HuH-7.5 (cell line): ENCODE results near the gene ACER2.

ENCODE experiments used
- DNase-seq: peaks from one replicate; pipeline ENCODE4 v3.0.0; 2011; ENCODE audit warnings: low spot score

Gene ACER2

DNA sequence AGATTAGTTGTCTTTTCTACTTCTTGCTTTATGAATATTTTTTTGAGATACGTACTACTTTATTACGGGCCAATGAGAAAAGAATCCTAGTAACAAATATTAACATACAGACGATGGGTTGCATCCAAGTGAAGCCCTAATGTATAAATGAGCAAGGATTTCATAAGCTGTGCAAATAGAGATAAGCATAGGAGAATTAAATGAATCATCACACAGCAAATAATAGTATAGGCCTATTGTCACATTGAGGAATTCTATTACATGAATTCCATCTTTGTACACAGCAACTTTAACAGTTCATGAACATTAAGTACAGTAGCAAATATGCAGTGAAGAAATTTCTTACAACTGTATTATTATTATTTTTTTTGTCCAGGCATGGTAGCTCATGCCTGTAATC lies 78.0 kb downstream of the ACER2 start:
- no peak for DNase-seq

DNA sequence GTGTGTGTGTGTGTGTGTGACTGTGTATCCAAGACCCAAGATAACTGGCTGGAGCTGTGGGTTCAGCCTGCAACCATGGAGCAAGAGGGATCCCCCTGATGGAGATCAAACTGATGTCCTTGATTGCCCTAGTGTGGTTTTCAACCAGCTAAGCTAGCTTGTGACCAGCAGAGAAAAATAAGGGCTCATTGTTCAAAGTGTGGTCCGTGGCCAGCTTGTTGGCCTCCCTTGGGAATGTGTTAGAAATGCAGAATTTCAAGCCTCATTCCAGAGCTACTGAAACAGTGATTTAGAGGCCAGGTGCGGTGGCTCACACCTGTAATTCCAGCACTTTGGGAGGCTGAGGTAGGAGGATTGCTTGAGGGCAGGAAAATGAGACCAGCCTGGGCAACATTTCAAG lies 79.9 kb downstream of the ACER2 start:
- DNase-seq, result no peak

DNA sequence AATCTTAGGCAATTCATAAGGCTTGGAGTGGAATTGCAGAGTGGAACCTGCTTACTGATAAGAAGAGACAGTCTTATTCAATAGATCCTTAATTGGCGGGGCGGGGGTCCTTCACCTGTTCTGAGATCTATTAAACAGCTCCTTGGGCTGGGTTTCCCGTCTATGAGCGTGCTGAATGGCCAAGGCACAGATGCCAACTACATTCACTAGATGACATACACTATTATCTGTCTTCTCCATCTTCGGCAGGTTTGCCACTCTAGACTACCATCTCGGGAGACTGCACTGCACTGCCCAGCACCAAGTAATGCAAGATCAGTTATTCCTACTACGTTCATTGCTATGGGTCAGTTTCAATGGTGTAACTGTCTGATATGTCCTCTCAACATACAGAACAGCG lies 81.5 kb downstream of the ACER2 start:
- no peak for DNase-seq

DNA sequence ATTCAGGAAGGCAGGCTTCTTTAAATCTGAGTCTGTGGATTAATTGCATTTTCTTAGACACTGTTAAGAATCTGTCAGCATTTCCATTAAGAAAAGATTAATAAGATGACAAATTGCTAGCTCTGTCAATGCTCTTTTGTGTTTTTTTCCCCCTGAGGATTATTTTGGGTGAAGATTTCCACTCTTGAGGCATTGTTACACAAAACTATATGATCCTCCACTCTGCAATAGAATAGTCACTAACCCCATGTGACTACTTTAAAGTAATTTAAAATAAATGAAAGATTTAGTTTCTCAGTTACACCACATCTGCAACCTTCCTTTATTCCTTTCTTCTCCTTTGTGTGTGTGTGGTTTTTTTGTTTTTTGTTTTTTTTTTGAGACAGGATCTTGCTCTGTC lies 82.0 kb downstream of the ACER2 start:
- DNase-seq, result no peak

DNA sequence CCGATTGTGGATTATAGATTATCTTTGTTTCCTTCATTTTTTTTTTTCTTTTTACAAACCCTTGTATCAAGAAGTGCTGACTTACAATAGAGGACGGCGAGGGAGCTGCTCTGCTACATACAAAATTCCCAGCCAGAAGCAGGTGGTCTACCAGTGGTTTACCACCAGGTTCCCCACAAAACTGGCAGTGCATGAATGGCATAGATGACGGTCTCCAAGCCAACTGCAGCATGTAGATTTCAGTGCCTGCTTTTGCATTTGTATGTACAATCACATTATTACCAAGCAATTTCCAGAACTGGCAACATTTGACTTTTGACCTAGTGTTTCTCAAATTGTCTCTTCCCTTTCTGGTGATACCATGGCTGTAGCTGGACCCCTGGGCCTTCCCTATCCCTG lies 84.0 kb downstream of the ACER2 start:
- no peak for DNase-seq

DNA sequence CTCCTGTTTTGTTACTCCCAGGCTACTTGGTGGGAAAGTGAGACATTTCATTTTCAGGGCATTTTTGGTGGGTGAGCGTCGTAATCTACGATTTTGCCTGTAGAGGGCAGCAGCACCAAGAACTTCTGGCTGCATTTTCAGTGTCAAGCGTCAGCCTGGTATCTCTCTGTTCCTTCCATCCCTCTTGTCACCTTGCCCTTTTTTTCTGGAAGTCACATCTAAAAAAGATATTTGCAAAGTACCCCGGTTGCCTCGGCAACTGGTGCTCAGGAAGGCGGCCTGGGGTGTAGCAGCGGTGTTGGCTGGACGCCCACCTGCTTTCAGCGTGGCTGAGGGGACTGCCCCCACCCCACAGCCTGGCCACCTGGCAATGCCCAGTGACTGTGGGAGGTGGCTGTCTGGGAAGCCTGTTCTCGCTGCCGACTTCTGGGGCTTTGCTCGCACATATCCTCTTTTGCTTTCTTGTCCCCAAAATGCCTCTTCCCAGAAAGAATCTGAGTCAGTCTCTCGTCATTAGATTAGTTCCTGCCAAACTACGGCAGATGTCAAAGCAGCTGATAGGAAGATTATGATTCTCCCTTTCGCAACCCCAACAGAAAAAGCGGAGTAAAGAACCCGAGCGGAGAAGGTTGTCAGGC lies 84.5 kb downstream of the ACER2 start:
- peak; percentile 29 for DNase-seq

DNA sequence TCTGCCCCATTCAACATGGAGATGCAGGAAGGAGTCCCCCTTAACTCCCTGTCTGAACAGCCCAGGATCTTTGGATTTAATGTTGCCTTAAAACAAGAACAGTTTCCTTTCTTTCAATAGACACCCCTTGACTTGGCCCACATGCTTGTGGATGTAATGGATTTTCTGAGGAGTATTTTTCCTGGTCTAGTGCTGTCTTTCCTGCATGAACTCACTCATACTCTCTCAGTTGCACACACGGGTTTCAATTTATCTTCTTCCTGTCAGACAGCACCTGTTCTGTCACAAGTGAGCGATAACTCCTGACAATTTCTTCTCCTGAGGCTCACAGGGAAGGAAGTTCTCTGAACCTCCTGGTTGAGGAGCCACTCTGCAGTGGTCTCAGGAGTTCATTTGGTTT lies 85.1 kb downstream of the ACER2 start:
- DNase-seq, result no peak

DNA sequence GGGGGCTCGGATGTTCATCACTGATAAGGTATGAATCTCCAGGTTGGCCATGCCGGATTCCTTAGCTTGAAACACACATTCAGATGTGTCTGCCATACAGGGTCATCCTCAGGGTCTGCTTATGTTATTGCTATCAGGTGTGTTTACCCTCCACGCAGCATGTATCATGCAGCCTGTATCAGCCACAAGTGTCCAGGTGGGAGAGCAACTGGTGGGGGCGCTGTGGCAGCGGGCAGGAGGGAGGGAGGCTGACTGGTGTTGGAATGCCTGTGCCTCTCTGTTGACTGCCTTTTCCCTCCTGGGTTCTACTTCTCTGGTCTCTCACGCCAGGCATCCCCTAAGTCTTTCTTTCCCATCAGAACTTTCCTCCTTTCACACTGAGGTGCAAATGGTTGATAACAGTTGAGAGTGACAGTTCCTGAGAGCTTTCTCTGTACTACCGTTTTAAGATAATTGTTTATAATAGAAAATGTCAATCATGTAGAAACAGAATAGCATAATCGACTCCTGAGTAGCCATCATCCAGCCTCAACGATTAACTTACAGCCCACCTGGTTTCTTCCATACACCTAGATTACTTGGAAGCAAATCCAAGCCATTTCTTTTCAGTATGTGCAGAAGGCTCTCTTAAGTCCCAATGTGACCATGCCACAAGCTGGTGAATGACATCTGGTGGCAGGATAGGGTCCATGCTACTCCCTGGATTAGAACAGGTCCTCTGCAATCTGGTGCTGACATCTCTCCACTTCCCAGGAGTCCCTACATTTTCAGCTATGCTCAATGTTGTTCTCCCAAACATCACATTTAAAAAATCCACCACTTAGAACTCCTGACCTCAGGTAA lies 86.6 kb downstream of the ACER2 start:
- DNase-seq, result no peak

DNA sequence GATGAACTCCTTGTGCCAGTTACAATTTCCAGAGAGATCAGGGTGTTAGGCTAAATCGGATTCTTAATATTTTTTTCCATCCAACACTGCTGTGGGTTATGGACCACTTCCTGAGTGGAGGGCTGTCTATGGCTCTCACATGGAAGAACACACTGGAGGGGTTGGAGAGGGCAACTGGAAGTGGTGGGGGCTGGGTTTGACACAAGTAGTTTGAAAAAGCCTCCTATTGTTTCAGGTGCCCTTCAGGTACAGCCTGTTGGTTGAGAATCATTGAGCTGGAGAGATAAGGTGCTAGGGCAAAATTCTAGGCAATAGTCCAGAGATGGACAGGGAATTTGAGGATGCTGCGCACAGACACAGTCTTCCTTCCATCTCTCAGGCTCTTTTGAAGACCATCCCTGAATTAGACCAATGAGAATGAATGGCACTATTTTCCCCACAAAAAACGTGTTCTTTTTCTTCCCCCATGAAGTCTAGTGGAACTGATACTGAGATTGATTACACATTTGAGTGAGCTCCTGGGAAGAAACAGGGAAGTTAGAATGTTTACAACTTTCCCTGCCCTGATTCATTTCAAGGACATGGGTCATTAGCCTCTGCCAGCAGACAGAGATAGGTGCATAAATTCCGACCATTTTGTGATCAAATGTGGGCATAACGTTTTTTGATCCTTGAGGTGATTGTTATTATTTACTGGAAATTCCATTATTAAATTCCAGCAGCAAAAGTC lies 87.7 kb downstream of the ACER2 start:
- DNase-seq, result no peak

DNA sequence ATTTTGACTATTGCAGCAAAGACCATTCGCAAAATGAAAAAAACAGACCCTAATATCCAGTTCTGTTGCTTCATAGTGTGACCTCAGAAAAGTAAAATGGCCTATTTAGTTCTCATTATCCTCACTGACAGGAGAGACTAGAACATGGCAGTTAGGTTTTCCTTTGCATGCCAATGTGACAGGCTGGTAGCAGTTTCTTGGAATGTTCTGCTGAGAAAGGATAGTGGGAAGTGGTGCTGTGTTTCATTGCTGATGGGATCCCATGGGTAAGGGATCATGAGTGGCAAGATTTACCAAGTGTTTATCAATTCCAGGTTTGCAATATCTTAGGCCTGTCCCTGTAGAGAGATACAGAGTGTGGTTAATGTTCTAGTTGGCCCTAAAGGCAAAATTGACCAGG lies 88.5 kb downstream of the ACER2 start:
- no peak for DNase-seq

DNA sequence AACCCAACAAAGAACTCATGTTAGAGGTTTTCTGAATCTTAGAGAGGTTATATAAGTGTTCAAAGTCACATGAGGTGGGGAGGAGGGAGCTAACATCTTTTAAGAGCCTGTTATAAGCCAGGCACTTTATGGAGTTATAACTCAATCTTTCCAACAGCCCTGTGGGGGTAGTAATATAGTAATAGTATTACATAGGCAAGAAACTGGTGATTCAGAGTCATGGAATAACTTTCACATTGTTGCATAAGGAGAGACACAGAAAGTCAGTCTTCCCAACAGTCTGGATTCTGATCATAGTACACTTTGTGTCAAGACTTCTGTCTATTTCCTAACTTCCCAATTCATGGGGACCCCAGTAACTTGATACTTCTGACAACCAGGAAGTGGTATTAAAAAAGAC lies 89.2 kb downstream of the ACER2 start:
- DNase-seq, result no peak
